Common myeloid progenitor, CD34-positive (primary cell): Measurements from ENCODE around the gene TUB.

Experiments used
- CTCF ChIA-PET: fragments of 350-600 bp; sonication (Branson Sonifier 250); formaldehyde crosslinking; loops from one replicate; lab custom pipeline; 2021; ENCODE audit warnings: antibody characterized with exemption; lab: Charles Lee
- POLR2A ChIA-PET: fragments of 350-600 bp; sonication (Branson Sonifier 250); formaldehyde crosslinking; loops from one replicate; lab custom pipeline; 2021; ENCODE audit warnings: antibody characterized with exemption; lab: Charles Lee
- DNase-seq, 3 donors: peaks; one replicate each; pipeline versions ENCODE4 v3.0.0 to v3.0.0-alpha.2; 2013
- H3K27ac ChIP-seq, 2 experiments: 1 replicate in 1 of 2; 2 replicates in 1 of 2; pipeline ENCODE4 v1.7.0; 2013; ENCODE audit warnings: inconsistent platforms in 2 of 2, low read length in 2 of 2, mild to moderate bottlenecking in 2 of 2, low read depth in 1 of 2, moderate library complexity in 1 of 2; ENCODE audit not compliant: severe bottlenecking in 2 of 2, insufficient read depth in 1 of 2, poor library complexity in 1 of 2
- H3K27me3 ChIP-seq, 5 experiments: replicated peaks in 2 of 5; 1 replicate in 3 of 5; 2 replicates in 2 of 5; pipeline versions ENCODE4 v1.6.1 to v1.7.0; 2013; ENCODE audit warnings: low read length in 4 of 5, mild to moderate bottlenecking in 2 of 5, moderate library complexity in 2 of 5, inconsistent platforms in 1 of 5; ENCODE audit not compliant: insufficient read depth in 5 of 5, control insufficient read depth in 4 of 5
- H3K36me3 ChIP-seq, 4 experiments: 1 replicate in 2 of 4; 2 replicates in 2 of 4; pipeline versions ENCODE4 v1.6.1 to v1.7.0; 2013; ENCODE audit warnings: low read length in 3 of 4, control low read depth in 1 of 4, mild to moderate bottlenecking in 1 of 4; ENCODE audit not compliant: control insufficient read depth in 4 of 4, insufficient read depth in 4 of 4
- H3K4me1 ChIP-seq, 4 experiments: 1 replicate in 3 of 4; 2 replicates in 1 of 4; pipeline versions ENCODE4 v1.6.1 to v1.7.1; 2013; ENCODE audit warnings: low read length in 3 of 4, mild to moderate bottlenecking in 3 of 4, control low read depth in 1 of 4, inconsistent platforms in 1 of 4, moderate library complexity in 1 of 4; ENCODE audit not compliant: control insufficient read depth in 4 of 4, insufficient read depth in 4 of 4; ENCODE audit errors: control extremely low read depth in 1 of 4
- H3K4me3 ChIP-seq, 7 experiments: 1 replicate in 4 of 7; 2 replicates in 3 of 7; pipeline versions ENCODE4 v1.5.1 to v1.7.0; 2013; ENCODE audit warnings: mild to moderate bottlenecking in 7 of 7, low read length in 6 of 7, moderate library complexity in 6 of 7, inconsistent platforms in 2 of 7, low read depth in 2 of 7, control low read depth in 1 of 7; ENCODE audit not compliant: insufficient read depth in 4 of 7, control insufficient read depth in 1 of 7; ENCODE audit errors: extremely low read depth in 1 of 7
- H3K9me3 ChIP-seq, 5 experiments: 1 replicate in 4 of 5; 2 replicates in 1 of 5; pipeline versions ENCODE4 v1.6.1 to v1.7.1; 2013; ENCODE audit warnings: low read length in 4 of 5, mild to moderate bottlenecking in 2 of 5, inconsistent platforms in 1 of 5, low read depth in 1 of 5, moderate library complexity in 1 of 5; ENCODE audit not compliant: control insufficient read depth in 4 of 5, insufficient read depth in 2 of 5; ENCODE audit errors: control extremely low read depth in 1 of 5
- WGBS: methylation state at CpG from one replicate; pipeline ENCODE4 v1.1.5; 2013; ENCODE audit not compliant: insufficient coverage; 5-methylcytosine and 5-hydroxymethylcytosine counted together

TUB gene

GRCh38 chr11:8067929-8068575, 13.0 kb upstream of the TUB start:
- ChIA-PET POLR2A (no interaction called here), CTCF (interaction anchor here (0.8 to 2.4 kb wide), 7 partner anchors 11 to 61 kb away, joined by 3 to 9 read pairs (median 4); no protein-coding TSS in a partner anchor)
- Histone ChIP-seq H3K4me3 (no peak overlapping the region), H3K4me1 (no peaks in the 10 kb centered on the region), H3K36me3 (no peaks in the 10 kb centered on the region), H3K27me3 (peaks cover 0 to 12% (median 0%) of the 10 kb centered on the region in 5 experiments), H3K9me3 (no peaks in the 10 kb centered on the region), H3K27ac (no peak overlapping the region)
- 71% methylated on average over 9 of the region's 13 CpGs for WGBS
- no peak for DNase-seq

- POLR2A ChIA-PET, result no interaction called here
- H3K36me3 ChIP-seq, result no peaks in the 10 kb centered on the region
- WGBS, result 57% methylated on average over 13 of the region's 15 CpGs
- H3K4me3 ChIP-seq, result no peak overlapping the region
- H3K27me3 ChIP-seq, result peaks cover 0 to 14% (median 2%) of the 10 kb centered on the region in 5 experiments
- H3K9me3 ChIP-seq, result no peaks in the 10 kb centered on the region
- CTCF ChIA-PET, result interaction anchor here (1.0 to 2.4 kb wide), 5 partner anchors 11 to 62 kb away, joined by 3 to 9 read pairs (median 4); no protein-coding TSS in a partner anchor
- H3K4me1 ChIP-seq, result no peaks in the 10 kb centered on the region
- DNase-seq, result peak in 2 of 3 donors; percentile 13 to 64
- no peak overlapping the region for H3K27ac ChIP-seq
Measured at GRCh38 chr11:8068605-8069221, 12.3 kb upstream of the TUB start.

DNA sequence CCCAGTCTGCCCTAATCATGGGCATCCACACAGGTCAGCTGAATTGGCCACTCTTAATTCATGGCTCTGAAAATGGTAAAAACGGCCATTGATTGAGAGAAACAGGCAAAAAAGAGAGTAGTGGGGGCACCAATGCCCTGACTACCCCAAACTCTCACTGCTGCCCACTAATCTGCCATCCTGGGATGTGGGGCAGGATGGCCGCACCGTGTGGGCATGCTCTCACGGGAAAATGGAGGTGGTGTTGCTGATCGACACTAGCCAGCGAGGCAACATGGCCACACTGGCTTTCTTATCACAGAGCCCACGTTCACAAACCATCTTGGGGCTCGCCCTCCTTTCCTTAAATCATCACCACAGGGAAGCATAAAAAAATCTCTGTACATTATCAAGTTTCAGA, 11.2 kb upstream of the TUB start:
- CTCF ChIA-PET, result no interaction called here
- Histone ChIP-seq H3K27me3 (peaks cover 0 to 17% (median 5%) of the 10 kb centered on the region in 5 experiments), H3K9me3 (no peaks in the 10 kb centered on the region), H3K4me1 (no peaks in the 10 kb centered on the region), H3K36me3 (no peaks in the 10 kb centered on the region), H3K4me3 (no peak overlapping the region), H3K27ac (no peak overlapping the region)
- no peak for DNase-seq
- POLR2A ChIA-PET, result no interaction called here
- WGBS, result 90% methylated on average over 8 of the region's 8 CpGs

GRCh38 chr11:8070417-8071115, 10.4 kb upstream of the TUB start:
- Histone ChIP-seq H3K27me3 (peaks cover 0 to 17% (median 5%) of the 10 kb centered on the region in 5 experiments), H3K9me3 (no peaks in the 10 kb centered on the region), H3K36me3 (no peaks in the 10 kb centered on the region), H3K27ac (no peak overlapping the region), H3K4me1 (no peaks in the 10 kb centered on the region), H3K4me3 (no peak overlapping the region)
- POLR2A ChIA-PET, result no interaction called here
- peak; percentile 27 to 47 (median 38) for DNase-seq
- CTCF ChIA-PET, result interaction anchor here (1.0 to 2.9 kb wide), 6 partner anchors 18 to 58 kb away, joined by 3 to 13 read pairs (median 4); no protein-coding TSS in a partner anchor
- WGBS, result 0% methylated on average over 1 of the region's 3 CpGs

GRCh38 chr11:8071616-8072581, 9.1 kb upstream of the TUB start:
- H3K27me3 ChIP-seq, result peaks cover 0 to 19% (median 5%) of the 10 kb centered on the region in 5 experiments
- H3K36me3 ChIP-seq, result no peaks in the 10 kb centered on the region
- no peak overlapping the region for H3K27ac ChIP-seq
- H3K9me3 ChIP-seq, result no peaks in the 10 kb centered on the region
- POLR2A ChIA-PET, result no interaction called here
- CTCF ChIA-PET, result interaction anchor here (0.7 to 2.9 kb wide), 10 partner anchors 11 to 60 kb away, joined by 3 to 13 read pairs (median 4); no protein-coding TSS in a partner anchor
- no peak overlapping the region for H3K4me3 ChIP-seq
- no peaks in the 10 kb centered on the region for H3K4me1 ChIP-seq
- DNase-seq, result no peak
- 81% methylated on average over 15 of the region's 18 CpGs for WGBS

GRCh38 chr11:8075119-8075726, 5.8 kb upstream of the TUB start:
- POLR2A ChIA-PET, result no interaction called here
- WGBS, result 40% methylated on average over 1 of the region's 2 CpGs

More at GRCh38 chr11:8075119-8075726, 5.8 kb upstream of the TUB start:
- H3K4me3 ChIP-seq, result no peak overlapping the region
- H3K36me3 ChIP-seq, result no peaks in the 10 kb centered on the region
- H3K27ac ChIP-seq, result no peak overlapping the region
- H3K27me3 ChIP-seq, result peaks cover 2 to 24% (median 17%) of the 10 kb centered on the region in 5 experiments
- no peaks in the 10 kb centered on the region for H3K9me3 ChIP-seq
- DNase-seq, result no peak
- CTCF ChIA-PET, result interaction anchor here (2.8 kb wide), 1 partner anchor 14 kb away, joined by 10 read pairs; no protein-coding TSS in a partner anchor
- H3K4me1 ChIP-seq, result peaks cover 0 to under 1% (median 0%) of the 10 kb centered on the region in 4 experiments
